Measurements from ENCODE around the gene MAML1. TPM values are rescaled to one million over a fixed set of nuclear protein-coding genes. Genes with fewer than 3 reads are reported as not detected.

The MAML1 gene
- total and polyA plus RNA-seq, 2 donors (not counting 1 experiment from before 2014, with no cell fraction given): 6.4 to 7.5 TPM

Other genes starting within 250 kb of the MAML1 start
- 77.8 and 78.3 TPM in 2 replicates for gene RUFY1, start 182.3 kb upstream of the MAML1 start, total RNA-seq
- gene RUFY1, start 182.3 kb upstream of the MAML1 start, polyA plus RNA-seq: 32.2 and 32.8 TPM in 2 replicates
- 630 and 689 TPM in 2 replicates for gene HNRNPH1, start 109.2 kb upstream of the MAML1 start, total RNA-seq
- gene HNRNPH1, start 109.2 kb upstream of the MAML1 start, polyA plus RNA-seq: 214 and 285 TPM in 2 replicates
- not detected in 2 replicates for gene CBY3, start 51.8 kb upstream of the MAML1 start, total RNA-seq
- not detected in 2 replicates for gene CBY3, start 51.8 kb upstream of the MAML1 start, polyA plus RNA-seq
- gene CANX, start 33.9 kb upstream of the MAML1 start, total RNA-seq: 518 and 589 TPM in 2 replicates
- gene CANX, start 33.9 kb upstream of the MAML1 start, polyA plus RNA-seq: 560 and 722 TPM in 2 replicates
- gene LTC4S, start 61.2 kb downstream of the MAML1 start, total RNA-seq: 0.83 and 4.1 TPM in 2 replicates
- gene LTC4S, start 61.2 kb downstream of the MAML1 start, polyA plus RNA-seq: 0.32 and 0.78 TPM in 2 replicates
- 116 and 157 TPM in 2 replicates for gene MGAT4B, start 74.0 kb downstream of the MAML1 start, total RNA-seq
- gene MGAT4B, start 74.0 kb downstream of the MAML1 start, polyA plus RNA-seq: 172 and 175 TPM in 2 replicates
- gene SQSTM1, start 88.1 kb downstream of the MAML1 start, total RNA-seq: 1,096 and 1,894 TPM in 2 replicates
- gene SQSTM1, start 88.1 kb downstream of the MAML1 start, polyA plus RNA-seq: 212 and 310 TPM in 2 replicates
- 15.4 and 21.0 TPM in 2 replicates for gene MRNIP, start 126.0 kb downstream of the MAML1 start, total RNA-seq
- gene MRNIP, start 126.0 kb downstream of the MAML1 start, polyA plus RNA-seq: 8.2 and 8.6 TPM in 2 replicates
- gene TBC1D9B, start 175.1 kb downstream of the MAML1 start, total RNA-seq: 47.0 and 48.7 TPM in 2 replicates
- gene TBC1D9B, start 175.1 kb downstream of the MAML1 start, polyA plus RNA-seq: 50.4 and 52.7 TPM in 2 replicates